NCI-H2029 treated with DMSO at 0.1 percent for 48 hours (cell line): Measurements from ENCODE around the gene GRIP1.
"Not testable (repeated sequence)": the region's sequence is repeated elsewhere in the genome, so short reads cannot be mapped to it uniquely, and the experiment has no call there.

Source experiments
- DNase-seq: peaks from one replicate; lab custom pipeline; 2025; lab: John Stamatoyannopoulos, UW

The GRIP1 gene

GRCh38 chr12:66331016-66331415, 347.9 kb downstream of the GRIP1 start:
- DNase-seq, result no peak

- no peak for DNase-seq
Measured at GRCh38 chr12:66329941-66330340, 348.9 kb downstream of the GRIP1 start.

GRCh38 chr12:66323017-66323416, 355.9 kb downstream of the GRIP1 start:
- no peak for DNase-seq

GRCh38 chr12:66321435-66321834, 357.4 kb downstream of the GRIP1 start:
- no peak for DNase-seq

GRCh38 chr12:66320996-66321395, 357.9 kb downstream of the GRIP1 start:
- no peak for DNase-seq

DNA sequence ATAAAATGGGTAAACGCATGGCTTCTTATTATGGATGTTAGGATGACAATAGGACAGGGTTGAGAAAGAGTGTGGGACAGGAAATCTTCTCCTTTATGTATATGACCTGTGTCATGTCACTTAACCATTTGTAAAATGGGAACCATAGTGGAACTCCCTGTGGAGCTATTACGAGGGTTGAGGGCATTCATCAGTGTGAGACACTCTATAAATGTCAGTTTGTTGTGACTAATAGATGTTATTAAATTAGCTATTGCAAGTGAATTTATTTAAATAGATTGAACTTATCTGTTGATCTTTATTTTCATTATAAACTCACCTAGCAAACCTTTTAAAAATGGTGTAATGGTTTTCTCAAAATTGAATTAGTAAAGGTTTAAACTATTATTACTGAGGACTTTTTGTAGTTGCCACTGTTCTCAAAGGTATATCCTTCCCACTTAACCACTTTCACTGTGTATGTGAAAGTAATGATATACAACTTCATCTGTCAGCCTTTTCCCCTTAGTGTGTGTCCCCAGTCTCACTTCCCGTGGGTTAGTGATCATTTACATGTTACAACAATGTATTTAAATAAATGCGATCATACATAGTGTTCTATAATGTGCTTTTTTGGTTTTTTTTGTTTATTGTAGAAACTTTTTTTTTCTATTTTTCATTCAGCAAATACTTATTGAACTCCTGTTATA, 359.5 kb downstream of the GRIP1 start:
- DNase-seq, result no peak

GRCh38 chr12:66314278-66314677, 364.6 kb downstream of the GRIP1 start:
- DNase-seq, result no peak

GRCh38 chr12:66312189-66312588, 366.7 kb downstream of the GRIP1 start:
- DNase-seq, result no peak

- DNase-seq, result no peak
Measured at GRCh38 chr12:66309606-66310005, 369.3 kb downstream of the GRIP1 start.

- DNase-seq, result no peak
Measured at GRCh38 chr12:66304296-66304900, 374.5 kb downstream of the GRIP1 start.

- DNase-seq, result not testable (repeated sequence)
Measured at GRCh38 chr12:66303316-66303804, 375.5 kb downstream of the GRIP1 start.

- no peak for DNase-seq
Measured at GRCh38 chr12:66302827-66303169, 376.1 kb downstream of the GRIP1 start.

DNA sequence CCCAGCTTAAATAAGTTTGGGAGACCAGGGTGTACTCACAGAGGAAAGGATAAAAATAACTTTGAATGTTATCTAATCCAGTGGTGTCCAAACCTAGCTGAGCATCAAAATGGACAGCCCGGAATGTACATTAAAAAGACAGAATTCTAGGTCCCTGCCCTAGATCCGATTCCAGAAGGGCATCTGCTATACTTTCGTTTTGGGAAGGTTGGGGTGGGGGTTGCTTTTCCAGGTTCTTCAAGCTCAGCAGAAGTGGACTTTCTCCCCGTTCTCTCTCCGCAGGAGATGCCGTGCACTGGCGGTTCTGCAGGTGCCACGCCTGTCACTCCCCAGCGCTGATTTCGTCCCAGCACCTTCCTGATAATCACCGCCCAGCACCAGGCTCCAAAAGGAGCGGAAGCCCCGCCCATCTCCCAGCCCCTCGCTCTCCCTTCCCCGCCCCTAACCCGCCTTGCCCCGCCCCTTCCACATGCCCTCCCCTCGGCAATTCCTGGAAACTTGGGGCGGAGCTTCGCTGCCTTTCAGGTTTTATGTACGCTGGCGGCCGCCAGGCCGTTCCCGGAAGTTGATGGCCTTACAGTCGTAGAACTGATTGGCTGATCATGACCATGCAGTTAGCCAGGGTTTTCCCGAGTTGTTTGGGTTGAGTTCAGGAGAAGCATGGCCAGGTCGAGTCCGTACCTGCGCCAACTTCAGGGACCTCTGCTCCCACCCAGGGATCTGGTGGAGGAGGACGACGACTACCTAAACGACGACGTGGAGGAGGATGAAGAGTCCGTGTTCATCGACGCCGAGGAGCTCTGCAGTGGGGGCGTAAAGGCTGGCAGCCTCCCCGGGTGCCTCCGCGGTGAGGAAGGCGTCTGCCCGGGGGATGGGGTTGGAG, 376.7 kb downstream of the GRIP1 start, which contains the start of gene HELB:
HELB (plus strand) TSS at position 550 of the 883 bp plus-strand sequence; CDS start at position 661, 111 bp downstream.
- DNase-seq, result peak; percentile 86

DNA sequence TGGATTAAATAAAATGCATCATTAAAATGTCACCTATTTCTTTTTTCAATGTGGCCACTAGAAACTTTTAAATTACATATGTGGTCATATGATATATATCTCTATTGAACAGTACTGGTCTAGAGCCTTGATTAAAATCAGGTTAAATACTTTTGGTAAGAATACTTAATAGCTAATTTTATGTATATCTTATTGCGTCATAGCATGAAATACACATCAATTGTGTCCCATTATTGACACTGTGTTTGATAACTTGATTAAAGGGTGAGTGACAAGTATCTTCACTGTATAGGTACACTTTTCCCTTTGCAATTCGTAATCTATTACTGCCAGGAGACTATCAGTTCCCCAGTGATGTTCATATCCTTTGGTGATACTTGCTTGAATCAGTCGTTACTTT, 381.0 kb downstream of the GRIP1 start:
- no peak for DNase-seq
